HepG2 (cell line): Measurements from ENCODE around the gene TSPYL1. TPM values are rescaled to one million over a fixed set of nuclear protein-coding genes. Genes with fewer than 3 reads are reported as not detected.

Source experiments
- ARID3A ChIP-seq: IDR thresholded peaks from 2 replicates; pipeline ENCODE4 v1.6.1; 2012; ENCODE audit warnings: low read depth, low read length, improper control_type of control experiment
- ATAD3A ChIP-seq: sonication (generic); formaldehyde crosslinking; IDR thresholded peaks from 2 replicates; pipeline ENCODE4 v1.4.0; 2020; ENCODE audit warnings: missing genetic modification reagents
- EED ChIP-seq: sonication (generic); formaldehyde crosslinking; IDR thresholded peaks from 2 replicates; pipeline ENCODE4 v1.5.0; 2020; ENCODE audit warnings: mild to moderate bottlenecking, missing genetic modification reagents
- FOXA1 ChIP-seq, 2 experiments: fragments of 450-650 bp in 1 of 2; sonication (generic) in 1 of 2; formaldehyde crosslinking in 1 of 2; IDR thresholded peaks; 2 replicates each; pipeline versions ENCODE4 v1.4.0 to v1.6.1; 2016 to 2020; ENCODE audit warnings: missing genetic modification reagents in 1 of 2
- GTF3A ChIP-seq: sonication (generic); formaldehyde crosslinking; conservative IDR thresholded peaks from 2 replicates; pipeline ENCODE4 v1.4.0; 2020; ENCODE audit warnings: mild to moderate bottlenecking, missing genetic modification reagents
- HDAC2 ChIP-seq: sonication (generic); formaldehyde crosslinking; IDR thresholded peaks from 2 replicates; pipeline ENCODE4 v1.4.0; 2020; ENCODE audit warnings: missing genetic modification reagents
- JUNB ChIP-seq: sonication (generic); formaldehyde crosslinking; IDR thresholded peaks from 2 replicates; pipeline ENCODE4 v1.8.0; 2022; ENCODE audit warnings: missing genetic modification reagents, mild to moderate bottlenecking, borderline replicate concordance
- KDM4B ChIP-seq: sonication (generic); formaldehyde crosslinking; IDR thresholded peaks from 2 replicates; pipeline ENCODE4 v1.4.0; 2020; ENCODE audit warnings: missing genetic modification reagents
- KLF12 ChIP-seq: sonication (generic); formaldehyde crosslinking; IDR thresholded peaks from 2 replicates; pipeline ENCODE4 v1.4.0; 2020; ENCODE audit warnings: missing genetic modification reagents, borderline replicate concordance
- PPARG ChIP-seq: conservative IDR thresholded peaks from 2 replicates; pipeline ENCODE4 v1.6.1; 2016; ENCODE audit warnings: missing biosample characterization, missing genetic modification reagents
- RBAK ChIP-seq: sonication (generic); formaldehyde crosslinking; IDR thresholded peaks from 2 replicates; pipeline ENCODE4 v1.5.1; 2020; ENCODE audit warnings: mild to moderate bottlenecking, missing genetic modification reagents
- THAP8 ChIP-seq: sonication (generic); formaldehyde crosslinking; IDR thresholded peaks from 2 replicates; pipeline ENCODE4 v1.5.1; 2020; ENCODE audit warnings: missing genetic modification reagents, mild to moderate bottlenecking, borderline replicate concordance
- ZFP1 ChIP-seq: IDR thresholded peaks from 2 replicates; pipeline ENCODE4 v1.6.1; 2016
- ZFP36 ChIP-seq: fragments of 150-350 bp; IDR thresholded peaks from 2 replicates; pipeline ENCODE4 v1.6.1; 2018; ENCODE audit warnings: borderline replicate concordance, low read length, low read depth; ENCODE audit not compliant: partially characterized antibody
- ZFP37 ChIP-seq: sonication (generic); formaldehyde crosslinking; IDR thresholded peaks from 2 replicates; pipeline ENCODE4 v1.4.0; 2020; ENCODE audit warnings: missing genetic modification reagents, borderline replicate concordance
- ZHX1 ChIP-seq: sonication (generic); formaldehyde crosslinking; IDR thresholded peaks from 2 replicates; pipeline ENCODE4 v1.8.1; 2022; ENCODE audit warnings: low read depth, mild to moderate bottlenecking, missing genetic modification reagents
- ZNF17 ChIP-seq: sonication (generic); formaldehyde crosslinking; IDR thresholded peaks from 2 replicates; pipeline ENCODE4 v1.5.0; 2020; ENCODE audit warnings: mild to moderate bottlenecking, missing genetic modification reagents
- ZNF205 ChIP-seq: IDR thresholded peaks from 2 replicates; pipeline ENCODE4 v1.6.1; 2018; ENCODE audit warnings: missing biosample characterization, missing genetic modification reagents
- ZNF335 ChIP-seq: sonication (generic); formaldehyde crosslinking; IDR thresholded peaks from 2 replicates; pipeline ENCODE4 v1.4.0; 2020; ENCODE audit warnings: missing genetic modification reagents
- ZNF382 ChIP-seq: sonication (generic); formaldehyde crosslinking; IDR thresholded peaks from 2 replicates; pipeline ENCODE4 v1.5.0; 2020; ENCODE audit warnings: missing genetic modification reagents, mild to moderate bottlenecking, borderline replicate concordance
- ZNF569 ChIP-seq: sonication (generic); formaldehyde crosslinking; IDR thresholded peaks from 2 replicates; pipeline ENCODE4 v1.5.0; 2020; ENCODE audit warnings: mild to moderate bottlenecking, missing genetic modification reagents, moderate library complexity, borderline replicate concordance
- ZNF841 ChIP-seq: sonication (generic); formaldehyde crosslinking; IDR thresholded peaks from 2 replicates; pipeline ENCODE4 v1.8.1; 2023; ENCODE audit warnings: missing genetic modification reagents, borderline replicate concordance
- ZNF891 ChIP-seq: sonication (generic); formaldehyde crosslinking; IDR thresholded peaks from 2 replicates; pipeline ENCODE4 v1.5.0; 2020; ENCODE audit warnings: mild to moderate bottlenecking, missing genetic modification reagents
- ZSCAN29 ChIP-seq: sonication (generic); formaldehyde crosslinking; conservative IDR thresholded peaks from 2 replicates; pipeline ENCODE4 v1.4.0; 2020; ENCODE audit warnings: mild to moderate bottlenecking, missing genetic modification reagents
- polyA plus RNA-seq, 8 experiments: library from polyadenylated mRNA; depleted of rRNA in 3 of 8; stranded (reverse) in 7 of 8; unstranded in 1 of 8; fragments of >200 nt; fragmentation: Illumina TruSeq in 4 of 8; extraction: Trizol in 4 of 8; gene quantifications; 2 replicates each; pipeline versions ENCODE4 v1.2.1 to v1.2.3, GENCODE V29; 2011 to 2016; ENCODE audit warnings: low read depth in 4 of 8, missing spikeins in 1 of 8, mixed read lengths in 1 of 8; ENCODE audit not compliant: insufficient read depth in 1 of 8
- total RNA-seq, 5 experiments: library from RNA; depleted of rRNA; stranded (reverse); fragments of >200 nt; fragmentation: Illumina TruSeq; extraction: Trizol; gene quantifications; 2 replicates each; pipeline ENCODE4 v1.2.3, GENCODE V29; 2016; ENCODE audit warnings: low read depth in 1 of 5

The TSPYL1 gene
- total and polyA plus RNA-seq, 2 of the 13 experiments (the other 11 are each of a cell fraction or from before 2014, with no cell fraction given), result 28.3 to 93.0 TPM

GRCh38 chr6:116279232-116280160 is at the start of gene TSPYL1 (continued):
- TF ChIP-seq ZHX1 (CRISPR knock-in tag), result 0 out of 2 replicates have a peak, but pooled peaks have one; percentile 69
- TF ChIP-seq ZNF841 (CRISPR knock-in tag), result no peak
- no peak for TF ChIP-seq THAP8
- no peak for TF ChIP-seq RBAK (CRISPR knock-in tag)
- TF ChIP-seq ARID3A, result no peak
- TF ChIP-seq KDM4B (CRISPR knock-in tag), result no peak
- TF ChIP-seq ZNF891 (CRISPR knock-in tag), result peak; percentile 96
- TF ChIP-seq KLF12 (CRISPR knock-in tag), result 0 out of 2 replicates have a peak, but pooled peaks have one; percentile 55
- TF ChIP-seq ZNF17 (CRISPR knock-in tag), result no peak
- TF ChIP-seq ZSCAN29 (CRISPR knock-in tag), result peak; percentile 83
- peak; percentile 85; the same call in 1 of the 2 replicates for TF ChIP-seq ZNF569 (CRISPR knock-in tag)
- no peak; the same call in none of the 2 replicates for TF ChIP-seq HDAC2 (CRISPR knock-in tag)
- TF ChIP-seq JUNB, result no peak
- TF ChIP-seq ZFP36, result no peak
- 0 out of 2 replicates have a peak, but pooled peaks have one; percentile 8 for TF ChIP-seq PPARG (CRISPR knock-in tag)
- no peak; the same call in none of the 2 replicates for TF ChIP-seq ZNF205 (CRISPR knock-in tag)
- TF ChIP-seq ZNF382, result no peak
- peak; percentile 64; the same call in 1 of the 2 replicates for TF ChIP-seq EED
- peak; percentile 94 for TF ChIP-seq GTF3A (CRISPR knock-in tag)
- peak; percentile 56; the same call in 1 of the 2 replicates for TF ChIP-seq ZFP1 (CRISPR knock-in tag)
- peak; percentile 76; the same call in 1 of the 2 replicates for TF ChIP-seq ZNF335 (CRISPR knock-in tag)
- 0 out of 2 replicates have a peak, but pooled peaks have one; percentile 91 for TF ChIP-seq ZFP37
- no peak for TF ChIP-seq ATAD3A
- no peak for TF ChIP-seq FOXA1 (IDR thresholded peaks at IDR 0.05)
- no peak for TF ChIP-seq FOXA1 (CRISPR knock-in tag; IDR thresholded peaks at IDR 0.05)
